ENCODE results near the gene RSL24D1. TPM values are rescaled to one million over a fixed set of nuclear protein-coding genes. Genes with fewer than 3 reads are reported as not detected.

RSL24D1 gene
- polyA plus RNA-seq, 4 donors = 99.7 to 146 (median 134) TPM

Other genes starting within 250 kb of the RSL24D1 start
- 10 to 100 TPM; 15.5 to 19.2 (median 18.2) TPM for gene RAB27A, start 92.9 kb upstream of the RSL24D1 start, polyA plus RNA-seq (ENCODE audit: insufficient read length in 4 of 4)
- gene PIGBOS1, start 122.2 kb upstream of the RSL24D1 start, polyA plus RNA-seq (ENCODE audit: insufficient read length in 4 of 4) = 10 to 100 TPM; 15.7 to 17.3 (median 16.9) TPM
- gene PIGB, start 122.3 kb upstream of the RSL24D1 start, polyA plus RNA-seq (ENCODE audit: insufficient read length in 4 of 4) = 10 to 100 TPM; 18.4 to 25.2 (median 20.1) TPM
- 10 to 100 TPM; 45.6 to 61.4 (median 55.4) TPM for gene CCPG1, start 211.4 kb upstream of the RSL24D1 start, polyA plus RNA-seq (ENCODE audit: insufficient read length in 4 of 4)
- gene PIERCE2, start 211.6 kb upstream of the RSL24D1 start, polyA plus RNA-seq (ENCODE audit: insufficient read length in 4 of 4) = 1 to 10 TPM; 5.9 to 7.7 (median 6.9) TPM

All from left renal cortex interstitium (tissue), 4 donors.